ENCODE data around the gene RUNX1.

Gene RUNX1

DNA sequence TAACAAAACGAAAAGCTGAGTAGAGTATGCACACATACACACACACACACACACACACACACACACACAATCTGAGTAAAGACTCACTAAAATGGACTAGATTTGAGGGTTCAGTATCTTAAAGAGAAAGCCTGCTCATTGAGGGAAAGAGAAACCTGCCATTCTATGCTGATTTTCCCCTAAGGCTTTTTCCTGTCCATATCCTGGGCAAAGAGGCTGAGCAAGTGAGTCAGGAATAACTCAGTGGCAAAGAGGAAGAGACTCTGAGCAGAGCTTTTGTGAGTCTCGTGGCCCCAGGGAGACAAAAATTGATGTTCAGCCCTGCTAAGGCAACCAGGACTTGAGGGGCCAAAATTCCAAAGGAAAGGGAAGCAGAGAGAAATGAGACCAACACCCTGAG, 37.3 kb upstream of the RUNX1 start:
- Histone ChIP-seq H3K4me3 (ENCODE audit: low read length) (no peak overlapping the region), H4K20me1 (ENCODE audit: insufficient read depth, low read length) (no peaks in the 10 kb centered on the region), H2AFZ (ENCODE audit: low read depth, low read length) (no peak overlapping the region), H3K36me3 (replicated peaks; ENCODE audit: low read depth, low read length) (no peaks in the 10 kb centered on the region), H3K4me1 (ENCODE audit: low read length) (peaks cover 16% of the 10 kb centered on the region), H3K9ac (ENCODE audit: low read length) (no peak overlapping the region), H3K27ac (ENCODE audit: low read length) (no peak overlapping the region), H3K4me2 (ENCODE audit: low read length) (no peak overlapping the region), H3K79me2 (ENCODE audit: low read length) (no peaks in the 10 kb centered on the region), H3K27me3 (ENCODE audit: low read depth, low read length) (no peaks in the 10 kb centered on the region), H3K9me3 (ENCODE audit: insufficient read depth, low read length) (no peaks in the 10 kb centered on the region; the same call in none of the 2 replicates)
- no peak for TF ChIP-seq EZH2phosphoT487 (IDR thresholded peaks at IDR 0.05; ENCODE audit: low read depth)
- TF ChIP-seq, protein P1, sequence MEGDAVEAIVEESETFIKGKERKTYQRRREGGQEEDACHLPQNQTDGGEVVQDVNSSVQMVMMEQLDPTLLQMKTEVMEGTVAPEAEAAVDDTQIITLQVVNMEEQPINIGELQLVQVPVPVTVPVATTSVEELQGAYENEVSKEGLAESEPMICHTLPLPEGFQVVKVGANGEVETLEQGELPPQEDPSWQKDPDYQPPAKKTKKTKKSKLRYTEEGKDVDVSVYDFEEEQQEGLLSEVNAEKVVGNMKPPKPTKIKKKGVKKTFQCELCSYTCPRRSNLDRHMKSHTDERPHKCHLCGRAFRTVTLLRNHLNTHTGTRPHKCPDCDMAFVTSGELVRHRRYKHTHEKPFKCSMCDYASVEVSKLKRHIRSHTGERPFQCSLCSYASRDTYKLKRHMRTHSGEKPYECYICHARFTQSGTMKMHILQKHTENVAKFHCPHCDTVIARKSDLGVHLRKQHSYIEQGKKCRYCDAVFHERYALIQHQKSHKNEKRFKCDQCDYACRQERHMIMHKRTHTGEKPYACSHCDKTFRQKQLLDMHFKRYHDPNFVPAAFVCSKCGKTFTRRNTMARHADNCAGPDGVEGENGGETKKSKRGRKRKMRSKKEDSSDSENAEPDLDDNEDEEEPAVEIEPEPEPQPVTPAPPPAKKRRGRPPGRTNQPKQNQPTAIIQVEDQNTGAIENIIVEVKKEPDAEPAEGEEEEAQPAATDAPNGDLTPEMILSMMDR (IDR thresholded peaks at IDR 0.05; ENCODE audit: low read depth, low read length): no peak

DNA sequence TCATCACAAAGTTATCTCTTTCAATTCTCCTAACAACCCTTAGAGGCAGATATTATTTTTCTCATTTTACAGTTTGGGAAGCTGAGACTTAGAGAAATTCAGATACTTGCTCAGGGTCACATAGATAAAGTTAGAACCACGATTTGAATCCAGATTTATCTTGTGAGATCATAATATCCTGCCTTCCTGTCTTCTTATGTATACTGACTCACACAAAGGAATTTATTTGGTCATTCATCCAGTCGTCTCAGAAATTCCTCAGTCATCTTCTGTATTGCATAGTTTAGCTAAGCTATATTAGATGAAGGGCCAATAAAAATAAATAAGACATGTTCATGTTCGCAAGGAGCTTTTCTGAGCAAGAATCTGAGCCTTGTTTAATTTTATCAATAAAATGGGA, 35.8 kb upstream of the RUNX1 start:
- Histone ChIP-seq H3K9me3 (ENCODE audit: insufficient read depth, low read length) (no peaks in the 10 kb centered on the region; the same call in none of the 2 replicates), H3K4me3 (ENCODE audit: low read length) (no peak overlapping the region), H3K27ac (ENCODE audit: low read length) (no peak overlapping the region), H3K4me1 (ENCODE audit: low read length) (peaks cover 16% of the 10 kb centered on the region), H3K79me2 (ENCODE audit: low read length) (no peaks in the 10 kb centered on the region), H4K20me1 (ENCODE audit: insufficient read depth, low read length) (no peaks in the 10 kb centered on the region), H3K27me3 (ENCODE audit: low read depth, low read length) (no peaks in the 10 kb centered on the region), H3K9ac (ENCODE audit: low read length) (no peak overlapping the region), H2AFZ (ENCODE audit: low read depth, low read length) (no peak overlapping the region), H3K4me2 (ENCODE audit: low read length) (no peak overlapping the region), H3K36me3 (replicated peaks; ENCODE audit: low read depth, low read length) (no peaks in the 10 kb centered on the region)
- TF ChIP-seq, protein P1 (IDR thresholded peaks at IDR 0.05; ENCODE audit: low read depth, low read length): no peak
- no peak for TF ChIP-seq EZH2phosphoT487 (IDR thresholded peaks at IDR 0.05; ENCODE audit: low read depth)

DNA sequence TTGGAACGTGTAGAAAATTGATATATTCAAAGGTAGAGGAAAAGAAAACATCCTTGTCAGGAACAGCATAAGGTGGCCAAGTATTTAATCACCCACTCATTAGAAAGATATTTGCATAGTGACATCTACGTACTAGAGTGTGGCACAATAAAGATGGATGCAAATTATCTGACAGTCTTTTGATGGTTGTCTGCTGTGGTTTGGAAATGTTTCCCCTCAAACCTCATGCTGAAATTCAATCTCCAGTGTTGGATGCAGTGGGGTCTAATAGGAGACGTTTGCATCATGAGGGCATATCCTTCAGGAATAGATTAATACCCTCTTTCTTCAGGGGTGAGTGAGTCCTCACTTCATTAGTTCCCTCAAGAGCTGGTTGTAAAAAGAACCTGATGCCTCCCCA, 34.1 kb upstream of the RUNX1 start:
- TF ChIP-seq, protein P1 (IDR thresholded peaks at IDR 0.05; ENCODE audit: low read depth, low read length): no peak
- no peak for TF ChIP-seq EZH2phosphoT487 (IDR thresholded peaks at IDR 0.05; ENCODE audit: low read depth)
- no peak overlapping the region for H3K4me3 ChIP-seq (ENCODE audit: low read length)

DNA sequence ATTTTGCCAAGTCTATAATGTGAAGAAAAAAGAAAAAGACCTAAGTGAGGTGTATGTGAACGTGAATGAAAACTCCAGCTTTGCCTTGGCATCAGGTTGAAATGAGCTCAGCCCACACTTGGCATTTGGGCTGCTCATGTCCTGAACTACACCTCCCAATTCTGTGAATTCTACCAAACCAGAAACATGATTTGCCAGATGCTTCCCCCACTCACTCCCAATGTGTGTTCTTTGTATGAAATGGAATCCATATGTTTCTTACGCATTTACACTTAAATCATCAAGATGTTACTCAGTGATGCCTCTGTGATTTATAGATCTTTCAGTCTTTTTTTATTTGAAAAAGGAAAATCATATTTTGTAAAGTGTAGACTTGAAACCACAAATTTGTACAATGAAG, 32.8 kb upstream of the RUNX1 start:
- no peak overlapping the region for H3K9ac ChIP-seq (ENCODE audit: low read length)
- TF ChIP-seq, protein P1 (IDR thresholded peaks at IDR 0.05; ENCODE audit: low read depth, low read length): no peak
- no peak for TF ChIP-seq EZH2phosphoT487 (IDR thresholded peaks at IDR 0.05; ENCODE audit: low read depth)
- no peaks in the 10 kb centered on the region for H3K36me3 ChIP-seq (replicated peaks; ENCODE audit: low read depth, low read length)
- no peak overlapping the region for H3K4me2 ChIP-seq (ENCODE audit: low read length)
- H3K9me3 ChIP-seq (ENCODE audit: insufficient read depth, low read length): no peaks in the 10 kb centered on the region; the same call in 1 of the 2 replicates
- H3K4me3 ChIP-seq (ENCODE audit: low read length): no peak overlapping the region
- no peaks in the 10 kb centered on the region for H3K27me3 ChIP-seq (ENCODE audit: low read depth, low read length)
- H3K4me1 ChIP-seq (ENCODE audit: low read length): no peaks in the 10 kb centered on the region
- H3K79me2 ChIP-seq (ENCODE audit: low read length): no peaks in the 10 kb centered on the region
- H4K20me1 ChIP-seq (ENCODE audit: insufficient read depth, low read length): no peaks in the 10 kb centered on the region
- H2AFZ ChIP-seq (ENCODE audit: low read depth, low read length): no peak overlapping the region
- H3K27ac ChIP-seq (ENCODE audit: low read length): no peak overlapping the region

More for the DNA sequence above, 34.1 kb upstream of the RUNX1 start:
- Histone ChIP-seq H3K79me2 (ENCODE audit: low read length) (no peaks in the 10 kb centered on the region), H3K36me3 (replicated peaks; ENCODE audit: low read depth, low read length) (no peaks in the 10 kb centered on the region), H3K4me2 (ENCODE audit: low read length) (no peak overlapping the region), H3K27ac (ENCODE audit: low read length) (no peak overlapping the region), H3K9me3 (ENCODE audit: insufficient read depth, low read length) (no peaks in the 10 kb centered on the region; the same call in 1 of the 2 replicates), H3K4me1 (ENCODE audit: low read length) (peaks cover 6% of the 10 kb centered on the region), H4K20me1 (ENCODE audit: insufficient read depth, low read length) (no peaks in the 10 kb centered on the region), H3K9ac (ENCODE audit: low read length) (no peak overlapping the region), H3K27me3 (ENCODE audit: low read depth, low read length) (no peaks in the 10 kb centered on the region), H2AFZ (ENCODE audit: low read depth, low read length) (no peak overlapping the region)
